Activated naive CD8-positive, alpha-beta T cell treated with anti-CD3 and anti-CD28 coated beads, Interleukin-2, amount 50 U/mL, for 24 hours (primary cell): ENCODE results near the gene ARSG.
"Not testable (repeated sequence)": the region's sequence is repeated elsewhere in the genome, so short reads cannot be mapped to it uniquely, and the experiment has no call there.

Experiments used
- ATAC-seq: fragments of 150-1000 bp; cut with Tn5 transposase; one replicate; pipeline ENCODE4 v1.10.0; 2021
- DNase-seq: peaks from one replicate; pipeline ENCODE4 v3.0.0; 2021
- H3K27ac Mint-ChIP-seq: one replicate; pipeline ENCODE4 v1.8.0; 2021; ENCODE audit warnings: mild to moderate bottlenecking, mixed read lengths
- H3K27me3 Mint-ChIP-seq: one replicate; pipeline ENCODE4 v1.8.0; 2021; ENCODE audit warnings: mixed read lengths
- H3K36me3 Mint-ChIP-seq: one replicate; pipeline ENCODE4 v1.8.0; 2021; ENCODE audit warnings: low read depth, mixed read lengths
- H3K4me1 Mint-ChIP-seq: one replicate; pipeline ENCODE4 v1.8.0; 2021; ENCODE audit warnings: mixed read lengths
- H3K4me3 Mint-ChIP-seq: one replicate; pipeline ENCODE4 v1.8.0; 2021; ENCODE audit warnings: mild to moderate bottlenecking, moderate library complexity, mixed read lengths
- H3K9me3 Mint-ChIP-seq: one replicate; pipeline ENCODE4 v1.8.0; 2021; ENCODE audit warnings: mixed read lengths

ARSG gene

DNA sequence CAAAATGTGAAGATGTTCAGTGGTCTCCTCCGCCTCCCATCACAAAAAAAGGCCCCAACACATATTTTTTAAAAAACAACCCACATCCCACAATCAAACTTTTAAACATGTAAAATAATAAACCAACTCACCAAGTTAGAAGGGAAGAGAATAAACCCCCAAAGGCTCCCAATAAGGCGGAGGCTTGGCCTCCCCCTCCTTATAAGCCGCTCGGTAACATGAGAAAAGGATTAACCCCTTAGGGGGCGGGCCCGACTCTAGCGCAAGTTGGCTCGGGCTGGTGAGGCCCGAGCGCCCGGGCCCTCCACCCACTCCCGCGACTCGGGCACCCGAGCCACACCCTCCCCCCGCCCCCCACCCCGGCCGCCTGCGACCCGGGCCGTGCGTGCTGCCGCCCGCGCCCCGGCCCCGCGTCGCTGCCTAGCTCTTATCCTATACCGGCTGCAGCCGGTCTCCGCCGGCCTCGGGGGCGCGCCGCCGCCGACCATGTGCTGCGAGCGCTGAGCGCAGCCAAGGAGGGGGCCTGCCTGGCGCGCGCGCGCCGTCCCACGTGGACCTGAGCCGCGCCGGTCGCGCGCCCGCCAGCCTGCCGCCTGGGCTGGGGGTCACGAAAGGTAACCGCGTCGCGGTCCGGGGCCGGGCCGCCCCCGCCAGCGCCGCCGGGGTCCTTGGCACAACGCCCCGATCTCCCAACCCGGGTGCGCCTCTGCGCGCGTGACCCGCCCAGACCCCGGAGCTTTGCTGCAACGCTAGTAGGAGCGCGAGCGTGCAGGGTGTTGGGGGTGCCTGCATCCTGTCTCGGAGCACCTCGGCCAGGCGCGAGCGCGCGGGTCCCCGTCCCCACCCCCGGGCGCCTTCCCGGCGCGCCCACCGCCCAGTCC is at the start of gene ARSG, which contains the start of gene SLC16A6:
ARSG (plus strand) TSS at position 541 of the 881 bp plus-strand sequence. CDS start 15,999 bp downstream, outside the sequence.
SLC16A6 (minus strand) TSS at position 173 of the 881 bp plus-strand sequence. CDS start 12,807 bp downstream, outside the sequence.
- peak within 1 kb of the TSS; percentile 97 for H3K4me3 Mint-ChIP-seq
- peak within 1 kb of the TSS; percentile 96 for H3K27ac Mint-ChIP-seq
- peak; percentile 83 for DNase-seq
- peaks cover 61% of the 10 kb centered on the region for H3K4me1 Mint-ChIP-seq
- H3K36me3 Mint-ChIP-seq = peaks cover 3% of the 10 kb centered on the region
- no peaks in the 10 kb centered on the region for H3K27me3 Mint-ChIP-seq
- ATAC-seq = peak; percentile 75
- no peaks in the 10 kb centered on the region for H3K9me3 Mint-ChIP-seq

DNA sequence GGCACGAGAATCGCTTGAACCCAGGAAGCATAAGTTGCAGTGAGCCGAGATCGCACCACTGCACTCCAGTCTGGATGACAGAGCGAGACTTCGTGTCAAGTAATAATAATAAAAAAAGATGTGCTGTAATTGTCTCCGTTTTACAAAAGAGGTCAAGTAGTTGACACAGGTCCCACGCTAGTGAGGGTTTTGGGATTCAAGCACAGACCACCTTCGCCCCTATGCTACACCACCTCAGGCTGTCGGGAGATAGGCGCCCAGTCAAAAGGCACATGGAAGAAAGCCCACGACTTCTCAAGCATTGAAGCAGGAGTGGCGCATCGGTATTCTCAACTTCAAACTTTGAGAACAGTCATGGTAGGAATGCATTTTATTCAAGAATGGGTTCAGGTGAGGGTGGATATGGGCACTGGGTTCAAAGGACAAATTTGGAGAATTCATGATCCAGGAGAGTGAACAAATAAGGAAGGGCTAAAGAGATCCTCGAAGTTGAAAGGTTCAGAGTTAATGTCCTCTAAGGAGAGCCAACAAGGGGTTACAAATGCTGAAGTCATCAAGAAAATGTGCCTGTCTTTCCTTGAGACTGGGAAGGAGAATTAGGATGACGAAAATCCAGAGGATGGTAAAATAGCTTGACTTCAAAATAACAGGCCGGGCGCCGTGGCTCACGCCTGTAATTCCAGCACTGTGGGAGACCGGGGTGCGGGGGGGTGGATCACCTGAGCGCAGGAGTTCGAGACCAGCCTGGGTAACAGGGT is 44.8 kb upstream of the ARSG start:
- H3K9me3 Mint-ChIP-seq = no peaks in the 10 kb centered on the region
- peak overlapping the region; percentile 83 for H3K4me3 Mint-ChIP-seq
- H3K36me3 Mint-ChIP-seq = peaks cover 17% of the 10 kb centered on the region
- H3K27me3 Mint-ChIP-seq = no peaks in the 10 kb centered on the region
- DNase-seq = no peak
- ATAC-seq = no peak
- H3K27ac Mint-ChIP-seq = peak overlapping the region; percentile 89
- H3K4me1 Mint-ChIP-seq = peaks cover 38% of the 10 kb centered on the region

GRCh38 chr17:68247445-68248198 is 43.7 kb upstream of the ARSG start, which contains the start of gene AMZ2:
TSS of gene AMZ2 (plus strand) at chr17:68248043. CDS start at chr17:68250188, 2,145 bp downstream.
- H3K9me3 Mint-ChIP-seq = no peaks in the 10 kb centered on the region
- H3K27ac Mint-ChIP-seq = peak within 1 kb of the TSS; percentile 97
- H3K36me3 Mint-ChIP-seq = peaks cover 25% of the 10 kb centered on the region
- H3K4me1 Mint-ChIP-seq = peaks cover 46% of the 10 kb centered on the region
- DNase-seq (peak; percentile 99), ATAC-seq (peak; percentile 85)
- no peaks in the 10 kb centered on the region for H3K27me3 Mint-ChIP-seq
- peak within 1 kb of the TSS; percentile 83 for H3K4me3 Mint-ChIP-seq

- DNase-seq (no peak), ATAC-seq (peak; percentile 47)
- Mint-ChIP-seq H3K9me3 (no peaks in the 10 kb centered on the region), H3K36me3 (peaks cover 32% of the 10 kb centered on the region), H3K4me1 (peaks cover 51% of the 10 kb centered on the region), H3K4me3 (peak overlapping the region; percentile 83), H3K27ac (peak overlapping the region; percentile 97), H3K27me3 (no peaks in the 10 kb centered on the region)
Observed at GRCh38 chr17:68248199-68248825, 43.0 kb upstream of the ARSG start.

GRCh38 chr17:68248891-68249290 is 42.4 kb upstream of the ARSG start:
- H3K27me3 Mint-ChIP-seq = no peaks in the 10 kb centered on the region
- H3K4me3 Mint-ChIP-seq = peak overlapping the region; percentile 83
- H3K9me3 Mint-ChIP-seq = no peaks in the 10 kb centered on the region
- H3K4me1 Mint-ChIP-seq = peaks cover 57% of the 10 kb centered on the region
- H3K27ac Mint-ChIP-seq = peak overlapping the region; percentile 97
- peaks cover 36% of the 10 kb centered on the region for H3K36me3 Mint-ChIP-seq
- DNase-seq (no peak), ATAC-seq (peak; percentile 31)

- DNase-seq (no peak), ATAC-seq (no peak)
- Mint-ChIP-seq H3K9me3 (no peaks in the 10 kb centered on the region), H3K27me3 (no peaks in the 10 kb centered on the region), H3K4me3 (peak overlapping the region; percentile 83), H3K36me3 (peaks cover 41% of the 10 kb centered on the region), H3K4me1 (peaks cover 61% of the 10 kb centered on the region), H3K27ac (peak overlapping the region; percentile 97)
Observed at GRCh38 chr17:68249354-68249765, 41.9 kb upstream of the ARSG start.

DNA sequence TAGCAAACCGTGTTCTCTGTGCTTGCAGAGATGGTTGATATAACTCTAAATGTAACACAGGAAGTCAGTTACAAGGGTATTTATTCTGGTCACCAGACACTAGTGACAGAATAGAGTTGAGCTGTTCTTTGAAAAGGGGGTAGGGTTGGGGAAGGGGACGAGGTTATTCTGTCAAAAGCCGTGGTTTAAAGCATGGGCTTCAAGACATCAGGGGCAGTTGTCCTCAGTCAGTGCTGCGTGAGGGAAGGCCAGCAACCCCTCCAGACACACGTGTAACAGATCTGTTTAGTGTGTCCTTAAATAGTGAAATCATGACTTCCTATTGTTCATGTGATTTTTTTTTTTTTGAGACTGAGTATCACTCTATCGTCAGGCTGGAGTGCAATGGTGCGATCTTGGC is 37.9 kb upstream of the ARSG start:
- peaks cover 90% of the 10 kb centered on the region for H3K4me1 Mint-ChIP-seq
- ATAC-seq = not testable (repeated sequence)

DNA sequence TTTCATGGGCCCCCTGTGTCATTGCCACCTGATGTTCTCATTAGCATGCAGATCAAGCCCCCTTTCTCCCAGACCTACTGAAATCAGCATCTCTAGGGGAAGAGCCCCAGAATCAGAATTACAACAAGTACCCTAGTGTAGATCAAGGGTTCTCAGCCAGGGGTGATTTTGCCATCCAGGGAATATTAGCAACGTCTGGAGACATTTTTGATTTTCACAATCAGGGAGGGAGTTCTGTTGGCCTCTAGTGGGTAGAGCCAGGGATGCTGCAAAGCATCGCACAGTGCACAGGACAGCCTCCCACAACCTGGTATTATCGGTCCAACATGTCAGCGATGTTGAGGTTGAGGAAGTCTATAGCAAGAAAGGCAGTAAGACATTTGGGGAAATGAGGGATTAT is 36.1 kb upstream of the ARSG start:
- Mint-ChIP-seq H3K36me3 (peaks cover 67% of the 10 kb centered on the region), H3K27me3 (no peaks in the 10 kb centered on the region), H3K9me3 (no peaks in the 10 kb centered on the region), H3K4me1 (peaks cover 89% of the 10 kb centered on the region), H3K4me3 (no peak overlapping the region), H3K27ac (peak overlapping the region; percentile 82)
- ATAC-seq (no peak), DNase-seq (no peak)

More for the DNA sequence above, 37.9 kb upstream of the ARSG start:
- H3K27me3 Mint-ChIP-seq, DNase-seq, H3K9me3 Mint-ChIP-seq: not testable (repeated sequence)
- Mint-ChIP-seq H3K27ac (peak overlapping the region; percentile 71), H3K4me3 (peak overlapping the region; percentile 25), H3K36me3 (peaks cover 74% of the 10 kb centered on the region)

- Mint-ChIP-seq H3K36me3 (peaks cover 61% of the 10 kb centered on the region), H3K4me1 (peaks cover 88% of the 10 kb centered on the region), H3K27ac (peak overlapping the region; percentile 82), H3K27me3 (no peaks in the 10 kb centered on the region), H3K4me3 (no peak overlapping the region), H3K9me3 (no peaks in the 10 kb centered on the region)
- no peak for DNase-seq
- peak; percentile 50 for ATAC-seq
Observed at GRCh38 chr17:68255731-68256538, 35.4 kb upstream of the ARSG start.

DNA sequence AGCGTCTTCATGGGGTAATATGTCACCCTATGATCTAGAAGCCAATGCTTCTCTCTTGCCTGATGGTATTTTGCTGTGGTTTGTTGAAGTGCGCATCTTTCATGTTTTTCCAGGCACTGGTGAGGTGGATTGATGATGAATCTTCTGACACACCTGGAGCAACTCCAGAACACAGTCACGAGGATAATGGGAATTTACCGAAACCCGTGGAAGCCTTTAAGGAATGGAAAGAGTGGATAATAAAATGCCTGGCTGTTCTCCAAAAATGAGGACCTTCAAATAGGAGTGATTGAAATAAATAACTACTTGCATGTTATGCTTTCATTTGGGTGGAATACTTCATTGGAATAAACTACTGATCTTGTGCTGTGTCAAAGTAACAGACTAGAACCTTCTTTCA is 34.6 kb upstream of the ARSG start:
- not testable (repeated sequence) for DNase-seq, H3K9me3 Mint-ChIP-seq, ATAC-seq, H3K4me3 Mint-ChIP-seq, H3K27me3 Mint-ChIP-seq
- H3K4me1 Mint-ChIP-seq = peaks cover 84% of the 10 kb centered on the region
- H3K27ac Mint-ChIP-seq = peak overlapping the region; percentile 82
- H3K36me3 Mint-ChIP-seq = peaks cover 54% of the 10 kb centered on the region

- Mint-ChIP-seq H3K4me1 (peaks cover 82% of the 10 kb centered on the region), H3K27ac (peak overlapping the region; percentile 82), H3K9me3 (no peaks in the 10 kb centered on the region), H3K36me3 (peaks cover 45% of the 10 kb centered on the region), H3K27me3 (no peaks in the 10 kb centered on the region), H3K4me3 (peak overlapping the region; percentile 27)
- no peak for DNase-seq
- ATAC-seq = no peak
Observed at GRCh38 chr17:68257934-68258333, 33.4 kb upstream of the ARSG start.

DNA sequence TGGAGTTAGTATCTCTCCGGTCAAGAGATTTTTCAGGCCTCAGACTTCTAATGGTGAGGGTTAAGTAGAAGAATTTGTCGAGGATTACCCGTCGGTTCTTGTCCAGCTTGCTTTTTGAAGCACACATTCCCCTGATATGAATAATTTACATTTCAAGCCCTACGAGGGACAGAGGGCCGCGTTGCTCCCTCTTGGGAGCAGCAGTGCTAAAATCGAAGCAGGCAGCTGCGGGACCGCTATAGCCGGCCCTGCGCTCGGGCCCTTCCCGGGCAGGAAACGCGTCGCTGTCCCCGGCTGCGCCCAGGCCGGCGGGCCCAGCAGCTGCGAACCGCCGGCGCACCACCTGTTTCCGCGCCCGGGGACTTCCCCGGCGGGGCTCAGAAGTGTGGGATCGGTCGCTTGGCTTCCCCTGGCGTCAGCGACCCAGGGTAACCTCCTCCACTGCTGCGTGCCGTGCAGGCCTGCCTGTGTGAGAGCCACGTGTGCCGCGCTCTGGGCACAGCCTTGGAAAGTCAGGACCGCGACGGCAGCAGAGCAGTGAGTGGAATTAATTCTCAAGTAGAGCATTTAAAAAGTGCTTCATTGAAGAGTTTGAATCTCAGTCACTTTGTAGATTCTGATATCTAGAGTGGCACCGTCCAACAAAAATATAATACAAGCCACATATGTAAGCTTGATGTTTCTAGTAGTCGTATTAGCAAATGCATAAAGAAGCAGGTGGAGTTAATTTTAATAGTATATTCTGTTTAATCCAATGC is 32.2 kb upstream of the ARSG start:
- ATAC-seq = peak; percentile 96
- DNase-seq = peak; percentile 76
- peak overlapping the region; percentile 68 for H3K4me3 Mint-ChIP-seq
- not testable (repeated sequence) for H3K27me3 Mint-ChIP-seq, H3K9me3 Mint-ChIP-seq
- peaks cover 36% of the 10 kb centered on the region for H3K36me3 Mint-ChIP-seq
- H3K27ac Mint-ChIP-seq = peak overlapping the region; percentile 85
- H3K4me1 Mint-ChIP-seq = peaks cover 76% of the 10 kb centered on the region

GRCh38 chr17:68259648-68259951 is 31.7 kb upstream of the ARSG start:
- Mint-ChIP-seq H3K4me1 (peaks cover 71% of the 10 kb centered on the region), H3K27ac (peak overlapping the region; percentile 85), H3K36me3 (peaks cover 31% of the 10 kb centered on the region), H3K4me3 (peak overlapping the region; percentile 68)
- DNase-seq, H3K9me3 Mint-ChIP-seq, H3K27me3 Mint-ChIP-seq, ATAC-seq: not testable (repeated sequence)
